Osteoblast (primary cell): Measurements from ENCODE around the gene TMEM43. TPM values are rescaled to one million over a fixed set of nuclear protein-coding genes. Genes with fewer than 3 reads are reported as not detected.
A peak's percentile ranks its signal among the peaks of the same experiment; 100 is the strongest.

Experiments used
- DNase-seq: peaks from one replicate; pipeline ENCODE4 v3.0.0; 2011; ENCODE audit warnings: low spot score, mixed read lengths; ENCODE audit not compliant: insufficient read length; ENCODE audit errors: missing footprints
- H2AFZ ChIP-seq: 2 replicates; pipeline ENCODE4 v1.6.0; 2011; ENCODE audit warnings: mild to moderate bottlenecking, low read length
- H3K27ac ChIP-seq: 2 replicates; pipeline ENCODE4 v1.5.1; 2011; ENCODE audit warnings: mild to moderate bottlenecking, low read depth, low read length, moderate library complexity
- H3K27me3 ChIP-seq: 2 replicates; pipeline ENCODE4 v1.6.0; 2012; ENCODE audit warnings: mild to moderate bottlenecking, control low read depth, inconsistent platforms, low read length, moderate library complexity; ENCODE audit not compliant: insufficient read depth
- H3K36me3 ChIP-seq: 2 replicates; pipeline ENCODE4 v1.5.1; 2011; ENCODE audit warnings: mild to moderate bottlenecking, low read length, control low read depth, moderate library complexity; ENCODE audit not compliant: insufficient read depth
- H3K4me1 ChIP-seq: 2 replicates; pipeline ENCODE4 v1.5.1; 2011; ENCODE audit warnings: mild to moderate bottlenecking, low read length, control low read depth, moderate library complexity; ENCODE audit not compliant: insufficient read depth
- H3K4me2 ChIP-seq: 2 replicates; pipeline ENCODE4 v1.6.0; 2011; ENCODE audit warnings: mild to moderate bottlenecking, low read length; ENCODE audit not compliant: insufficient read depth
- H3K4me3 ChIP-seq: fragments of 200-600 bp; sonication (generic); 3 replicates; pipeline ENCODE4 v1.5.1; 2012; ENCODE audit warnings: mild to moderate bottlenecking, low read length, inconsistent platforms; ENCODE audit not compliant: insufficient read depth
- H3K79me2 ChIP-seq: 2 replicates; pipeline ENCODE4 v1.6.0; 2012; ENCODE audit warnings: mild to moderate bottlenecking, low read length, control low read depth, inconsistent platforms; ENCODE audit not compliant: insufficient read depth
- H3K9me3 ChIP-seq: 2 replicates; pipeline ENCODE4 v1.5.1; 2011; ENCODE audit warnings: low read depth, low read length, control low read depth
- H4K20me1 ChIP-seq: 2 replicates; pipeline ENCODE4 v1.6.0; 2012; ENCODE audit warnings: mild to moderate bottlenecking, low read length, control low read depth; ENCODE audit not compliant: insufficient read depth
- CTCF ChIP-seq: IDR thresholded peaks from 2 replicates; pipeline ENCODE4 v1.5.1; 2011; ENCODE audit warnings: mild to moderate bottlenecking, low read depth, low read length, moderate library complexity; ENCODE audit errors: extremely low read depth
- total RNA-seq: library from RNA; depleted of rRNA; stranded (reverse); fragments of >200 nt; gene quantifications from 2 replicates; pipeline ENCODE4 v1.2.3, GENCODE V29; 2012

The TMEM43 gene
- total RNA-seq, 1 donor, result 138 TPM

DNA sequence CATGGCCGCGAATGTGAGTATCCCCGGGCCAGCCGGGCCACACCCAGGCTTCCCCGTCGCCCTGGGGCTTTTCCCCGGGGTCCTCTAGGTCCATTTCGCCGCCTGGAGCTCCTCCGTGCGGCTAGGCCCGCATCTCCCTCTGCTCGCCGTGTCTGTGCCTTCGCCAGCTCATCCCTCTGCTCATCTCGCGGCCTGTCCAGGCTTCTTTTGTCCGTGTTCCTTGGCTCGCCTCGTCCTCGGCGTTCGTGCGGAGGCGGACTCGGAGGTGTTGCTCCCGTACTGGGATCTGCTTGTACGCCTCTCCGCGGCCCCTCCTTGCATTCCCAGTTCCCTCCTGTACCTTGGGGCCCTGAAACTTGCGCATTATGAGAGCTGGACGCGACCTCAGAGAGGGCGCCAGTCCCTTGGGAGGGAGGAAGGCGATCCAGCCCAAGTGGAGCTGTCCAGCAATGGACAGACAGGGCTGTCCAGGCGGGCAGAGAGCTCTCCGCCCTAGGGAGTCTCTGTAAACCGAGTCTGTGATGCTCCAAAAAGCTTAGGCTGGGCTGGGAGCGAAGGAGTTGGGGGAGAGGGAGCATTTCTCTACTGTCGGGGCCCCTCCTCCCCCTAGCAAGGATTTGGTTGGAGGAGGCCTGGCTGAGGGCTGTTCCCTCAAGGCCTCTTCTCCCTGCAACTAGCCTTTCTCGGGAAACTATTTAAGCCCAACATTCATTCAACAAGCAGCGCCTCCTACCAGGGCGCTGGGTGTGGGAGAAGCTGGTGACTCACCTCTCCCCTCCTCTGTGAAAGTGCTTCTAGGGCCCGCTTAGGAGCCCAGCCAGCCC is 553 bp downstream of the TMEM43 start:
- peak overlapping the region; percentile 93 for H3K4me2 ChIP-seq
- H3K79me2 ChIP-seq, result peaks cover 65% of the 10 kb centered on the region
- peak overlapping the region; percentile 89 for H3K27ac ChIP-seq
- H4K20me1 ChIP-seq, result peaks cover 41% of the 10 kb centered on the region
- H3K36me3 ChIP-seq, result peaks cover 31% of the 10 kb centered on the region
- H3K4me3 ChIP-seq, result peak overlapping the region; percentile 96
- TF ChIP-seq CTCF, result no peak
- peak; percentile 96 for DNase-seq
- H3K9me3 ChIP-seq, result no peaks in the 10 kb centered on the region
- H2AFZ ChIP-seq, result peak overlapping the region; percentile 94
- H3K27me3 ChIP-seq, result no peaks in the 10 kb centered on the region
- H3K4me1 ChIP-seq, result peaks cover 21% of the 10 kb centered on the region

GRCh38 chr3:14126017-14126886 is 1.4 kb downstream of the TMEM43 start:
- H4K20me1 ChIP-seq, result peaks cover 49% of the 10 kb centered on the region
- H3K79me2 ChIP-seq, result peaks cover 70% of the 10 kb centered on the region
- peak overlapping the region; percentile 96 for H3K4me3 ChIP-seq
- peaks cover 40% of the 10 kb centered on the region for H3K36me3 ChIP-seq
- H3K27me3 ChIP-seq, result no peaks in the 10 kb centered on the region
- H3K4me2 ChIP-seq, result peak overlapping the region; percentile 93
- H3K9me3 ChIP-seq, result no peaks in the 10 kb centered on the region
- no peak for TF ChIP-seq CTCF
- peaks cover 21% of the 10 kb centered on the region for H3K4me1 ChIP-seq
- H2AFZ ChIP-seq, result no peak overlapping the region
- no peak for DNase-seq
- peak overlapping the region; percentile 61 for H3K27ac ChIP-seq

- peak overlapping the region; percentile 61 for H3K27ac ChIP-seq
- no peak overlapping the region for H2AFZ ChIP-seq
- peaks cover 49% of the 10 kb centered on the region for H4K20me1 ChIP-seq
- H3K4me3 ChIP-seq, result peak overlapping the region; percentile 96
- peak overlapping the region; percentile 93 for H3K4me2 ChIP-seq
- no peak for DNase-seq
- no peaks in the 10 kb centered on the region for H3K27me3 ChIP-seq
- H3K4me1 ChIP-seq, result peaks cover 21% of the 10 kb centered on the region
- H3K9me3 ChIP-seq, result no peaks in the 10 kb centered on the region
- H3K36me3 ChIP-seq, result peaks cover 47% of the 10 kb centered on the region
- TF ChIP-seq CTCF, result no peak
- H3K79me2 ChIP-seq, result peaks cover 70% of the 10 kb centered on the region
These were observed 2.1 kb downstream of the TMEM43 start for GRCh38 chr3:14126887-14127505.
